ENCODE data around the gene PTPN7.
A peak's percentile ranks its signal among the peaks of the same experiment; 100 is the strongest.
"Not testable (repeated sequence)": the region's sequence is repeated elsewhere in the genome, so short reads cannot be mapped to it uniquely, and the experiment has no call there.

Gene PTPN7

DNA sequence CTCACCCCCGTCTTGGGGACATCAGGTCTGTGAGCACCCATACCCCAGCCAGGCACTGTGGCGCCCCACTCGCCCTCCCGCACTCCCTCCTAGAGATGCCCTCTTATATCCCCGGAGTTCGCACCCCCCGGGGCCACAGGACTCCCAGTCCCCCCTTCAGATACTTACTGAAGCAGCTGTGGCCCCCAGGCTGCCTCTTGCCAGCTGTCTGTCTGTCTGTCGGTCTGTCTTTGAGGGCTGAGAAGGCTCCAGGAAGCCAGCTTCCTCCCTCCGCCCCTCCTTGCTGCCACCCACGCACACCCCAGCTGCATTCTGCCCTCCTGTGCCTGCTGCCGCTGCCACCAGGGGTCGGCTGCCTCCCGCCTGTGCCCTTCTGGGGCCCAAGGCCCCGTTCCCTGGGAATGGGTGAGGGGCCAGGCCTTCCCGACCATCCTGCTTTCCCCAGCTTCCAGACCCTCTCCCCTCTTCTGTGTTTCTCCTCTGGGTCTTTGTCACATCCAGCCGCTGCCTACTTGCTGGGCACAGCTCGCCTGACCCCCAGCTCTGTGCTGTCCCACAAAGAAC, at the start of gene PTPN7:
Gene PTPN7, minus strand, starts transcription at position 226 of the 564 bp plus-strand sequence. CDS start 1,200 bp downstream, outside the sequence.
- no peak for DNase-seq

- DNase-seq = no peak
Observed at GRCh38 chr1:202208351-202208857, 48.0 kb upstream of the PTPN7 start.

DNA sequence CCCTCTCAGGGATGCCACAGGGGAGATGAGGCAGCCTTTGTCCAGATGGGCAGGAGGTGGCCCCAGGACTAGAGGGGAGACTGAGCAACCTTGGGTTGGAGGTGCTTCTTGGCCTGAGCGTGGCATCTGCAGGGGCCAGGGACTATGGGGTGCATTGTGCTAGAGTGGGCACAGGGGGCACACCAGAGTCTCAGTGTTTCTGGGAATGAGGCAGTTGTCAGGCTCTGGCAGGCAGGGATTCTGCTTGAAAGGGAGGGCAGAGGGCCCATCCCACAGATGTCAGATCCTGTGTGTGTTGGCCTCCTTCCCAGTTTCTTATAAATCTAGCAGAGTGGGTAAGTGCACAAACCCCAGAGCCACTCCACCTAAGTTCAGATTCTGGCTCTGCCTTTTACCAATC, 46.9 kb upstream of the PTPN7 start:
- DNase-seq = peak; percentile 74

GRCh38 chr1:202205523-202206190, 45.3 kb upstream of the PTPN7 start:
- no peak for DNase-seq

- no peak for DNase-seq
Observed at GRCh38 chr1:202204065-202204464, 43.7 kb upstream of the PTPN7 start.

GRCh38 chr1:202203238-202204039, 43.0 kb upstream of the PTPN7 start:
- no peak for DNase-seq

- DNase-seq = no peak
Observed at GRCh38 chr1:202202500-202203168, 42.2 kb upstream of the PTPN7 start.

DNA sequence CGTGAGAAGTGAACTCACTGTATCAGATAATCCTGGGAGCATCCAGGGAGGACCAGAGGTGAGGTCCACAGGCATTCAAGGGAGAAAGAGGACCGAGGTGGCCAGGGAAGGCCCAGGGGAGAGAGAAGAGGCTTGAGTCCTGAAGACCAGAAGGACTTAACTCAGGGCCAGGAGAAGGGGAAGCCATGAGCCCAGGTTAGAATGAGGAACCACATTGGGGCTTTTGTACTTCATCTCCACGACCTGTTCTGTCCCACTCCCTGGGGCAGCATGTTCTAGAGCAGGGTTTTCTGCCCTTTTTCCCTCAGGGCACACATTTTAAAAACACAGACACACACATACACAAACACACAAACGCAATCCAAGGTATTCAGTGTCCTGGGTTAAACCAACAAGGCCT, 41.6 kb upstream of the PTPN7 start:
- no peak for DNase-seq

DNA sequence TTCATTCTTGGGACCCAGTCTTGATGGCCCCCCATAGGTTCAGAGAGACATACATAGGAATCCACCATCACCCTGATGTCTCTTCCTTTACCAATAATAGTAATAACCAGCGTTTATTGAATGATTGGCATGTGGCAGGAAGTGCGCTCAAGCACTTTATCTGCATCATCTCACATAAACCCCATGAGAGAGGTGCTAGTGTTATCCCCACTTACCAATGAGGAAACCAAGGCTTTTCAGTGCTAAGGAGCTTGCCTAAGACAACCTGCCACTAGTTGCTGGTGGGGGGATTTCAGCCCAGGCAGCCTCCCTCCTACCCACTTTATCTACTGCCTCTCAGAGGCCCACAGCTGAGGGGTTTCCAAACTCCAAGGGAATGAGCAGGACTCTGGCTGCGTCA, 40.9 kb upstream of the PTPN7 start:
- no peak for DNase-seq

DNA sequence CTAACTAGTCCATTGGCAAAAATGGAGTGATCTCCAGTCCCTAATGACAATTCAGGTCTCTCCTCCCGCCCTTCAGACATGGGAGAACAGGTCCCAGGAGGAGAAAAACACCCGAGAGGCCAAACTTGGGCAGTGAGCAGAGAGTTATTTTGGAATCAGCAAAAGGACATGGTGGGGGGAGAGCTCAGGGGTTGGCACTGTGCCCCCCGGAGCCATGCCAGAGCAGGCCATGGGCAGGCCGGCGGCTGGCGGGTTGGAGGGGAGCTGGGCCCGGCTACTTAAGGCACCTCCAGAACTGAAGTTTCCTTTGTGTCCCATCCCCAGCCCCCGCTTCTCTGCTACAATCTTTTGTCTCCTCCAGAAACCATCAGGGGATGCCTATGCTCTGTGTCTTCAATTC, 40.3 kb upstream of the PTPN7 start:
- DNase-seq = no peak

GRCh38 chr1:202200112-202200548, 39.7 kb upstream of the PTPN7 start:
- no peak for DNase-seq

- DNase-seq = no peak
Observed at GRCh38 chr1:202199040-202199889, 38.9 kb upstream of the PTPN7 start.

GRCh38 chr1:202198366-202198724, 37.9 kb upstream of the PTPN7 start:
- DNase-seq = no peak

DNA sequence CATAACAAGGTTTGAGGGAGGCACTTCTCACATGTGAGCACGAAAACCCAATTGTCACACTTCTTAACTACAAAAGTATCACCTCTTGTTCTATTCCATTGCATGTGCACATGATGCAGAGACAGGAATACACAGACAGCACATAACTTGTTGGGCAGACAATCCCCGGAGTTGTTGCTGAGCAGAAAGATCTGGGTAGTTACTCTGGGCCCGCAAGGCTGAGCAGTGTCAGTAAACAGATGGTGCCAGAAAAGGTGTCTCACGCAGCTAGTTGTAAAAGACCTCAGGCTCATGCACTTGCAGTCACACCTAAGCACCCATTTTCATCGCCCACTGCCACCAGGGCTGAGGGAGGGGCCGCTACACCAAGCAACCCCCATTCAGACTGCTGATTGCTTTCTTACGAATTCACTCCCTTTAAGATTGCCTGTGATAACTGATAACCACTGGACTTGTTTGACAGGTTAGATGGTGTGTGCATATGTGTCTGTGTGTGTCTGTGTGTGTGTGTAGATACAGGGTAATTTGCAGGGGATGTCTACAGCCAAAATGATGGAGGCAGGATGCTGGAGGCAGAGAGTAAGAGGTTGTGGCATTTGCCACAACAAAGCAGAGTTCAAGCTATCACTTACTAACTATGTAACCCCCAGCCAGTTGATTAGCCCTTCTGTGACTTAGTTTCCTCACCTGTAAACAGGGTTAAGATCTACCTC, 37.4 kb upstream of the PTPN7 start:
- no peak for DNase-seq

GRCh38 chr1:202194328-202194648, 33.9 kb upstream of the PTPN7 start:
- no peak for DNase-seq

GRCh38 chr1:202193614-202194327, 33.4 kb upstream of the PTPN7 start, which contains the start of gene LGR6:
LGR6 (plus strand) TSS chr1:202193799; CDS start chr1:202193990, 191 bp downstream.
- no peak for DNase-seq

DNA sequence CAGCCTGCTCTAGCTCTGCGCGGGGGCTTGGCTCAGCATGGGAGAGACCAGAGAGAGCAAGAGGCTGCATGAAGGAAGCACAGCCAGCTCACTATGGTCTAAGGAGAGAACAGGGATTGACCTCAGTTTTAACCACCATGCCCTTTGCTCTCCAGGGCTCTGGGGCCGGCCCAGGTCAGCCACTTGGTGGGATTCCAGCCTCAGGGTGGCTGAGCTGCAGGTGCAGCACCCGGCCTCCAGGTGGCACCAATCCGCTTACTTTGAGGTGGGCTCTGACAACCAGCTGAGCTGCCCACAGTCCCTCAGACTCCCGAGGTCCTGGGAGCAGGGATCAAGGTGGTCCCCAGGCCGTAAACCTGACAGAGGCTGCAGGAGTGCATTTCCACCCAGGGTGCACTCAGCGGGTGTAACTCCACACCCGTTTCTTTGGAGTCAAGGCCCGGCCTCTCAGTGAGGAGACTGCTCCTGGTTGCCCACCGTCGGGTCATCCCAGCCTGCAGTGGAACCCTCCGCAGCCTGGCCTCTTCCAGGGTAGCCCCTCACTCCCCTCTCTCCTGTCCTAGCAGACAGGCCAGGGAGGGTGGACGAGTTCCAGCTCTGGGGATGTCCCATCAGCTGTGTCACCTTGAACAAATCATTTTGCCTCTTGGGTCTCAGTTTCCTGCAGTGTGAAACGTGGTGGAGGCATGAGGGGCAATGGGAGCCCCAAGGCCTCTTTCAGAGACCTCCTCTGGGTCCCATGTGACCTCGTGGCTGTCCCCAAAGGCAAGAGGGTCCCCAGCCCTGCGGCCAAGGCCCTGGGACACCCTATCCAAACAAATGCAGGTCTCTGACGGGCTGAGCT, 32.6 kb upstream of the PTPN7 start:
- DNase-seq = no peak

GRCh38 chr1:202191391-202191790, 31.0 kb upstream of the PTPN7 start:
- not testable (repeated sequence) for DNase-seq

DNA sequence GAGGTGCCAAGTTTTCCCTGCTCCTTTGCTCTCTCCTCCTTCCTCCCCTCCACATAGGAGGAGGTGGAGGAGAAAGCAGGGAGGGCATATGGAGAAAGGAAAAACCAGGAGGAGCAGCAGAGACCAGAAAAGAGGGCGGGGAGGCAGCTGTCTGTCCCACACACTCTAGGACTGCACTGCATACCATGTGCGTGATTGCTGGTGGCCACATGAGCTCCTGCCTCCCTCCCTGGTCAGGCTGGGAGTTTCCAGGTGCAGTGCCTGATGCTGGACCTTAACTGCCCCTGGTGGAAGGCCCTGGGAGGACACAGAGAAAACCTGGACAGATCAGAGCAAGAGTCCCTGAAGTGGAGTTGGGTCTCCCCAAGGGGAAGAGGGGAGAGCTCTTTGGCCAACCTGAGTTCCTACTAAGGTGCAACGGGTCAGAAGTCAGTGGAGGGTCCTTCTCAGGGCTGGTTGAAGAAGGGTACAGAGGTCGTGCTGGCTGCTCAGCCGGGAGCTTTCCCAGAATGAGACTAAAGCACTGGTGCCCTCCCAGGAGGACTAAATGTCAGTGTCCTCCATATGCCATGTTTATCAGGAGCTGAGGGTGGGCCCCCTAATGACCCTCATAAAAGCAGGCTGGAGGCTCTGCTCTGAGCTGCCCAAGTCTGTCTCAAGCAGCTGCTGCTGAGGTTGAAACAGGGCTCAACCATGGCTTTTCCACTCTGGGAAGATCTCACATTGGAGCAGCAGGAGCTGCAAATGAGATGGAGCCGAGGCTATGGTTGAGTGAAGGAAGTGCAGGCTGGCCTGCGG, 29.7 kb upstream of the PTPN7 start:
- no peak for DNase-seq
